Measurements from ENCODE around the gene OR10K1. TPM values are rescaled to one million over a fixed set of nuclear protein-coding genes. Genes with fewer than 3 reads are reported as not detected.

OR10K1 gene, protein sequence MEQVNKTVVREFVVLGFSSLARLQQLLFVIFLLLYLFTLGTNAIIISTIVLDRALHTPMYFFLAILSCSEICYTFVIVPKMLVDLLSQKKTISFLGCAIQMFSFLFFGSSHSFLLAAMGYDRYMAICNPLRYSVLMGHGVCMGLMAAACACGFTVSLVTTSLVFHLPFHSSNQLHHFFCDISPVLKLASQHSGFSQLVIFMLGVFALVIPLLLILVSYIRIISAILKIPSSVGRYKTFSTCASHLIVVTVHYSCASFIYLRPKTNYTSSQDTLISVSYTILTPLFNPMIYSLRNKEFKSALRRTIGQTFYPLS
- not detected in 2 replicates for total RNA-seq

DNA sequence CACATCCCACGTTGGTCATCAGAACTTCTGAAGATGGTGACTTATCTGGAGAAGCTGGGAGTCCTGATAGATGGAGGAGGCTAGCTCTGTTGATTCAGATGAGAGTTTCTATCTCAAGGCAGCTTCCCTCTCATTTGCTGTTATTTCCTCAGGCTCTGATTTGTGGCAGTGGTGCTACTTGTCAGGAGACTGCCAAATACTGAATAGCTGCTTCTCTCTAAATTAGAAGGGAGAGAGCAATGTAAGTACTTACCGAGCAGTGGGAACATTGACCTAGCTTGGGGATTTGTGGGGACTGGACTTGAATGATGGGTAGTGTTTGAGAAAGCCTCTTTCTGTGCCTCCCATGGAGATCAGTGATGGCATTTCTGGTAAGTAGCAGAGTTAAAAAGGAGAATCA, at the start of gene OR10K1:
Gene OR10K1 (plus strand): TSS at position 301 of the 400 bp plus-strand sequence. CDS start 3,728 bp downstream, outside the sequence.

DNA sequence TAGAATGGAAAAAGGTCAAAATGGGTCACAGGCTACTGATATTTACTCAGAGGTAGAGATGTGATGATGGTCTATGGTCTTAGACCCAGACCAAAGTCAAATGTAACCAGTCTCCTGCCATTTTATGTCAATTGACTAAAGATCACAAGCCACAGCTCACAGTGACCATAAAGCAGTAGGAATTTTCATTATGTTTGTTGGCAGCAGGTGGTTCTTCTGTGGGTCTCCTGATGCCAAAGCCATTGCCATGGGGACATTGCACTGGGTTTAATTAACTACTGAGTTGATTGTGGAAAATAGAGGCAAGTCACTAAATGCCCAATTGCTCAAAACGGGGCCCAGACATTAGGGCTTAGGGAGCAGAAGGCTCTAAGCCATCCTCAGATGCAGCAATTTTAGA, 35.5 kb upstream of the OR10K1 start, which contains the start of gene OR10K2:
Gene OR10K2 (minus strand): TSS at position 101 of the 400 bp plus-strand sequence. CDS start 5,371 bp downstream, outside the sequence.

DNA sequence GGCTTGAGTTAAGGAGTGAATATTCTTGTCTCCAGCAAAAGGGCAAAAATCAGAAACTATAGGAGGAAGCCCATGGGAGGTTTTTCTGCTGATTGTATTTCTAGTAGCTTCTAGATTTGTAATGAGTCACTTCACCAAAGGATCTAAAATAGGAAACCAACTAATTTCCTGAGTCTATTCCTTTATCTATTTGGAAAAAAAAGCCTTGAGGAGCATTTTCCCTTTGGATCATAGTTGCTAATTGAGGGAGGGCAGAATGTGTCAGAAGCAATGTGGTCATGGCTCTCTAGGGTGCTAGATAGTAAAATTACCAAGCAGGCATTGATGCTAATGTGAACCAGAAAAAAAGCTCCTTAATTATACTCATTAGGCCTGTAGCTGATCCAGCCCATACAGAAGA, 10.3 kb downstream of the OR10K1 start, which contains the start of gene OR10R2:
Gene OR10R2 (plus strand): TSS at position 301 of the 400 bp plus-strand sequence. CDS start 106 bp downstream, outside the sequence.

Other genes with a start within 250 kb of the OR10K1 start
- not detected in 2 replicates for gene CD1A, start 207.4 kb upstream of the OR10K1 start, total RNA-seq
- gene CD1C, start 171.9 kb upstream of the OR10K1 start, total RNA-seq: not detected in 2 replicates
- gene CD1B, start 130.3 kb upstream of the OR10K1 start, total RNA-seq: not detected in 2 replicates
- gene CD1E, start 107.9 kb upstream of the OR10K1 start, total RNA-seq: not detected in 2 replicates
- gene OR10T2, start 62.4 kb upstream of the OR10K1 start, total RNA-seq: not detected in 2 replicates
- gene OR10K2, start 35.6 kb upstream of the OR10K1 start, total RNA-seq: not detected in 2 replicates
- not detected in 2 replicates for gene OR10R2, start 10.4 kb downstream of the OR10K1 start, total RNA-seq
- gene OR6Y1, start 92.6 kb downstream of the OR10K1 start, total RNA-seq: not detected in 2 replicates
- not detected in 2 replicates for gene OR6P1, start 108.7 kb downstream of the OR10K1 start, total RNA-seq
- not detected in 2 replicates for gene OR10X1, start 118.1 kb downstream of the OR10K1 start, total RNA-seq
- not detected in 2 replicates for gene OR10Z1, start 143.4 kb downstream of the OR10K1 start, total RNA-seq
- gene SPTA1, start 224.9 kb downstream of the OR10K1 start, total RNA-seq: not detected in 2 replicates
- gene OR6K2, start 238.8 kb downstream of the OR10K1 start, total RNA-seq: not detected in 2 replicates